Loucy (cell line): ENCODE data around the gene LY6G6D.

ENCODE experiments used
- H2AFZ ChIP-seq: fragments of 200-600 bp; sonication (generic); 2 replicates; pipeline ENCODE4 v1.6.0; 2016; ENCODE audit warnings: antibody characterized with exemption, mild to moderate bottlenecking, low read length, moderate library complexity
- H3F3A ChIP-seq: fragments of 200-600 bp; 2 replicates; pipeline ENCODE4 v1.6.0; 2016; ENCODE audit warnings: antibody characterized with exemption, low read depth, mild to moderate bottlenecking
- H3K27me3 ChIP-seq: fragments of 200-600 bp; sonication (generic); 2 replicates; pipeline ENCODE4 v1.6.1; 2014; ENCODE audit warnings: low read length, mild to moderate bottlenecking; ENCODE audit not compliant: insufficient read depth, poor library complexity, severe bottlenecking
- H3K36me3 ChIP-seq: fragments of 200-600 bp; sonication (generic); 2 replicates; pipeline ENCODE4 v1.6.1; 2016; ENCODE audit warnings: low read length; ENCODE audit not compliant: insufficient read depth
- H3K4me1 ChIP-seq: fragments of 200-600 bp; sonication (generic); 2 replicates; pipeline ENCODE4 v1.5.1; 2014; ENCODE audit warnings: low read length, mild to moderate bottlenecking; ENCODE audit not compliant: insufficient read depth, poor library complexity, severe bottlenecking
- H3K4me2 ChIP-seq: fragments of 200-600 bp; sonication (generic); 2 replicates; pipeline ENCODE4 v1.6.0; 2014; ENCODE audit warnings: antibody characterized with exemption, low read length, low read depth, mild to moderate bottlenecking; ENCODE audit not compliant: poor library complexity, severe bottlenecking
- H3K4me3 ChIP-seq: fragments of 200-600 bp; sonication (generic); 2 replicates; pipeline ENCODE4 v1.5.1; 2014; ENCODE audit warnings: low read length, mild to moderate bottlenecking, mixed read lengths; ENCODE audit not compliant: poor library complexity, severe bottlenecking
- H3K79me2 ChIP-seq: fragments of 200-600 bp; sonication (generic); 2 replicates; pipeline ENCODE4 v1.6.1; 2014; ENCODE audit warnings: low read length; ENCODE audit not compliant: insufficient read depth
- H3K9ac ChIP-seq: fragments of 200-600 bp; sonication (generic); 2 replicates; pipeline ENCODE4 v1.6.0; 2014; ENCODE audit warnings: mild to moderate bottlenecking, low read depth, low read length, moderate library complexity; ENCODE audit not compliant: poor library complexity, severe bottlenecking
- H3K9me2 ChIP-seq: fragments of 200-600 bp; sonication (generic); replicated peaks from 2 replicates; pipeline ENCODE4 v1.6.1; 2016; ENCODE audit warnings: low read depth, low read length, mixed read lengths
- H3K9me3 ChIP-seq: fragments of 200-600 bp; sonication (generic); 2 replicates; pipeline ENCODE4 v1.6.1; 2014; ENCODE audit warnings: mild to moderate bottlenecking, antibody characterized with exemption, low read length, low read depth; ENCODE audit not compliant: insufficient read depth
- H4K20me1 ChIP-seq: fragments of 200-600 bp; sonication (generic); 2 replicates; pipeline ENCODE4 v1.6.0; 2014; ENCODE audit warnings: antibody characterized with exemption, low read length, mild to moderate bottlenecking; ENCODE audit not compliant: insufficient read depth, poor library complexity, severe bottlenecking
- EZH2phosphoT487 ChIP-seq: fragments of 200-600 bp; IDR thresholded peaks from 2 replicates; pipeline ENCODE4 v1.6.1; 2018; ENCODE audit warnings: antibody characterized with exemption, mild to moderate bottlenecking, moderate library complexity, borderline replicate concordance
- TF ChIP-seq, protein P1 (sequence below): fragments of 200-600 bp; sonication (generic); conservative IDR thresholded peaks from 2 replicates; pipeline ENCODE4 v1.5.1; 2014; ENCODE audit warnings: mild to moderate bottlenecking, antibody characterized with exemption, low read length

Gene LY6G6D

DNA sequence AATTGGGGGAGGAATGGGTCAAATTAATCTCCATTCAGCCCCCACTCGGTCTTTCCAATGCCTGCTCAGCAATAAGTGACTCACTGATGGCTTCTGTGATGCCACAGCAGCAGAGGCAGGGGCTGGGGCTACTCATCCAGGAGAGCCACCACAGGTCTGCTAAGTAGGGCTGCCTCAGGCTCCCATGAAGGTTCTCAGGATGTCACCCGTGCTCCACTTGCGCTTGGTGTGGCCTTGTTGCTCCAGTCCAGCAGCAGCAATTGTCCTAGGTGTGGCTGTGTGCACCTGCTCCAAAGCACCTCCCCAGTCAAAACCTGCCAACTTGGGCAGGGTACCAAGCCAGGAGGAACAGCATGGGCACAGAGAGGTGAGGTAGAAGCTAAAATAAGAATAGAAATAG is 7.0 kb downstream of the LY6G6D start:
- no peaks in the 10 kb centered on the region for H3K9me2 ChIP-seq
- no peaks in the 10 kb centered on the region for H4K20me1 ChIP-seq
- no peak overlapping the region for H3K9ac ChIP-seq
- TF ChIP-seq, protein P1, sequence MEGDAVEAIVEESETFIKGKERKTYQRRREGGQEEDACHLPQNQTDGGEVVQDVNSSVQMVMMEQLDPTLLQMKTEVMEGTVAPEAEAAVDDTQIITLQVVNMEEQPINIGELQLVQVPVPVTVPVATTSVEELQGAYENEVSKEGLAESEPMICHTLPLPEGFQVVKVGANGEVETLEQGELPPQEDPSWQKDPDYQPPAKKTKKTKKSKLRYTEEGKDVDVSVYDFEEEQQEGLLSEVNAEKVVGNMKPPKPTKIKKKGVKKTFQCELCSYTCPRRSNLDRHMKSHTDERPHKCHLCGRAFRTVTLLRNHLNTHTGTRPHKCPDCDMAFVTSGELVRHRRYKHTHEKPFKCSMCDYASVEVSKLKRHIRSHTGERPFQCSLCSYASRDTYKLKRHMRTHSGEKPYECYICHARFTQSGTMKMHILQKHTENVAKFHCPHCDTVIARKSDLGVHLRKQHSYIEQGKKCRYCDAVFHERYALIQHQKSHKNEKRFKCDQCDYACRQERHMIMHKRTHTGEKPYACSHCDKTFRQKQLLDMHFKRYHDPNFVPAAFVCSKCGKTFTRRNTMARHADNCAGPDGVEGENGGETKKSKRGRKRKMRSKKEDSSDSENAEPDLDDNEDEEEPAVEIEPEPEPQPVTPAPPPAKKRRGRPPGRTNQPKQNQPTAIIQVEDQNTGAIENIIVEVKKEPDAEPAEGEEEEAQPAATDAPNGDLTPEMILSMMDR: no peak
- H2AFZ ChIP-seq: no peak overlapping the region
- no peaks in the 10 kb centered on the region for H3K27me3 ChIP-seq
- H3K4me3 ChIP-seq: no peak overlapping the region
- peaks cover 6% of the 10 kb centered on the region; the same call in 1 of the 2 replicates for H3K79me2 ChIP-seq
- peaks cover 4% of the 10 kb centered on the region; the same call in 1 of the 2 replicates for H3F3A ChIP-seq
- H3K9me3 ChIP-seq: no peaks in the 10 kb centered on the region
- H3K4me1 ChIP-seq: peaks cover 20% of the 10 kb centered on the region
- no peak overlapping the region for H3K4me2 ChIP-seq
- peaks cover 3% of the 10 kb centered on the region; the same call in 1 of the 2 replicates for H3K36me3 ChIP-seq

DNA sequence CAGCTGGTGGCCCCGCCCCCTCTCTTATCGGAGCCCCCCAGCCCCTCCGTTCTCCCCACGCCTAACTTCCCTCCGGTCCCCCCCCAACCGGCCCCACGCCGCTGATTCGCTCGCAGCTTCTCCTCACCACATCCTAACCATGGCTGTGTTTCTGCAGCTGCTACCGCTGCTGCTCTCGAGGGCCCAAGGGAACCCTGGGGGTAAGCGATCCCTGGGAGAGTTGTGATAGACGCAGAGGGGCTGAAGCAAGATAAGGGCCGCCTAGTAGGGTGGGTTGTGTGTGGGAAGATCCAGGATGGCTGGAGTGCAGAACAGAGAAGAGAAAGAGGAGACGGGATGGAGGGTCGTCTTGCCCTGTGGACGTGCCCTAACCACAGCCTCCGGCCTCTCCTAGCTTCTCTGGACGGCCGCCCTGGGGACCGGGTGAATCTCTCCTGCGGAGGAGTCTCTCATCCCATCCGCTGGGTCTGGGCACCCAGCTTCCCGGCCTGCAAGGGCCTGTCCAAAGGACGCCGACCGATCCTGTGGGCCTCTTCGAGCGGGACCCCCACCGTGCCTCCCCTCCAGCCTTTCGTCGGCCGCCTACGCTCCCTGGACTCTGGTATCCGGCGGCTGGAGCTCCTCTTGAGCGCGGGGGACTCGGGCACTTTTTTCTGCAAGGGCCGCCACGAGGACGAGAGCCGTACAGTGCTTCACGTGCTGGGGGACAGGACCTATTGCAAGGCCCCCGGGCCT is 8.3 kb downstream of the LY6G6D start, which contains the start of gene MPIG6B:
MPIG6B (plus strand) TSS at position 129 of the 735 bp plus-strand sequence; CDS start at position 140, 11 bp downstream.
- Histone ChIP-seq H3K4me1 (peaks cover 21% of the 10 kb centered on the region), H2AFZ (no peak within 1 kb of the TSS), H3K9me3 (no peaks in the 10 kb centered on the region), H3K36me3 (peaks cover 7% of the 10 kb centered on the region; the same call in 1 of the 2 replicates), H3K4me2 (no peak within 1 kb of the TSS), H4K20me1 (peaks cover 5% of the 10 kb centered on the region), H3F3A (peaks cover 4% of the 10 kb centered on the region; the same call in 1 of the 2 replicates), H3K79me2 (peaks cover 17% of the 10 kb centered on the region; the same call in 1 of the 2 replicates), H3K9ac (no peak within 1 kb of the TSS), H3K4me3 (no peak within 1 kb of the TSS), H3K27me3 (no peaks in the 10 kb centered on the region), H3K9me2 (no peaks in the 10 kb centered on the region)
- TF ChIP-seq EZH2phosphoT487: no peak
- TF ChIP-seq, protein P1: no peak

DNA sequence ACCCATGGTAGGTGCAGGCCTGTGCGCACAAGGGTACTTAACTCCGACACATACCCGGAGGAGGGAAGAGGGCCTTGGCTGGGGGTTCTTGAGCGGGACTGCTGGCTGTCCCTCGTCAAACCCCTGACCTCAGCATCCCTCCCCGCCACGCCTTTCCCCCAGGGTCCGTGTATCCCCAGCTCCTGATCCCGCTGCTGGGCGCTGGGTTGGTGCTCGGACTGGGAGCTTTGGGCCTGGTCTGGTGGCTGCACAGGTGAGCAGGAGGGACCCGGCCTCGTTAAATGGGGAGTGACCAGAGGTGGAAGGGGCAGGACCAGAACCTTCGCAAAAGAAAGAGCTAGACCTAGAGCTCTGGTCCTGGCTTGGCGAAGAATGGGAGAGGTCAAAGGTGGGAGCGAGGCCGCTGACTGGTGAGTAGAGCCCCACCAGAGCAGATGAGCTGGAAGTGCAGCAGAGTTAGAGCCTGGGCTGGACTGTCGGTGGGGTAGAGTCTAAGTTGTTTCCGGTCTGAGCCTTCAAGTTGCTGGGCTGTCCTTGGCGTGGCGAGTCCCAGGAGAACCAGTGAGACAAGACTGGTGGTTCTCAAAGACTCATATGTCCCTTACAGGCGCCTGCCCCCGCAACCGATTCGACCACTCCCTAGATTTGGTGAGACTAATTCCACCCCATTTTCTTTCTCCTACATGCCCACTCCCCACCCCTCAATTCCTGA is 9.0 kb downstream of the LY6G6D start:
- Histone ChIP-seq H3K36me3 (peaks cover 7% of the 10 kb centered on the region; the same call in 1 of the 2 replicates), H3K79me2 (peaks cover 25% of the 10 kb centered on the region), H3K9me2 (no peaks in the 10 kb centered on the region), H3K4me3 (no peak overlapping the region), H4K20me1 (peaks cover 10% of the 10 kb centered on the region), H3K27me3 (no peaks in the 10 kb centered on the region), H3F3A (peaks cover 4% of the 10 kb centered on the region; the same call in 1 of the 2 replicates), H3K9me3 (no peaks in the 10 kb centered on the region), H3K4me1 (peaks cover 26% of the 10 kb centered on the region), H3K4me2 (no peak overlapping the region), H3K9ac (no peak overlapping the region), H2AFZ (no peak overlapping the region)
- TF ChIP-seq, protein P1: no peak
- TF ChIP-seq EZH2phosphoT487: no peak
